H1 (cell line): ENCODE measurements around the gene SBDS.
"Not testable (repeated sequence)": the region's sequence is repeated elsewhere in the genome, so short reads cannot be mapped to it uniquely, and the experiment has no call there.

Experiments
- BRCA1 ChIP-seq: IDR thresholded peaks from 2 replicates; pipeline ENCODE4 v1.6.1; 2012; ENCODE audit warnings: low read depth, low read length, improper control_type of control experiment
- CBX5 ChIP-seq: fragments of 300-800, 300-1000 bp; sonication (generic); IDR thresholded peaks from 2 replicates; pipeline ENCODE4 v1.7.1; 2016; ENCODE audit warnings: antibody characterized with exemption, low read length, low read depth
- FOSL1 ChIP-seq: IDR thresholded peaks from 2 replicates; pipeline ENCODE4 v1.6.1; 2011; ENCODE audit warnings: mild to moderate bottlenecking, low read depth, low read length, moderate library complexity; ENCODE audit not compliant: insufficient read depth
- JUN ChIP-seq: IDR thresholded peaks from 2 replicates; pipeline ENCODE4 v1.6.1; 2011; ENCODE audit warnings: low read depth, mild to moderate bottlenecking, improper control_type of control experiment, low read length
- POLR2A ChIP-seq, 2 experiments: IDR thresholded peaks; 1 replicate in 1 of 2; 2 replicates in 1 of 2; pipeline ENCODE4 v1.6.1; 2011; ENCODE audit warnings: low read depth in 2 of 2, low read length in 2 of 2, mild to moderate bottlenecking in 2 of 2; ENCODE audit errors: control extremely low read depth in 1 of 2
- POLR2AphosphoS5 ChIP-seq: IDR thresholded peaks from 2 replicates; pipeline ENCODE4 v1.6.1; 2011; ENCODE audit warnings: low read depth, low read length
- TF ChIP-seq, protein P1 (sequence below), 3 experiments: IDR thresholded peaks; 1 replicate in 2 of 3; 2 replicates in 1 of 3; pipeline versions ENCODE4 v1.5.1 to v1.6.1; 2011; ENCODE audit warnings: low read length in 3 of 3, mild to moderate bottlenecking in 3 of 3, inconsistent platforms in 2 of 3, low read depth in 1 of 3, moderate library complexity in 1 of 3; ENCODE audit not compliant: insufficient read depth in 1 of 3; ENCODE audit errors: control extremely low read depth in 1 of 3

DNA sequence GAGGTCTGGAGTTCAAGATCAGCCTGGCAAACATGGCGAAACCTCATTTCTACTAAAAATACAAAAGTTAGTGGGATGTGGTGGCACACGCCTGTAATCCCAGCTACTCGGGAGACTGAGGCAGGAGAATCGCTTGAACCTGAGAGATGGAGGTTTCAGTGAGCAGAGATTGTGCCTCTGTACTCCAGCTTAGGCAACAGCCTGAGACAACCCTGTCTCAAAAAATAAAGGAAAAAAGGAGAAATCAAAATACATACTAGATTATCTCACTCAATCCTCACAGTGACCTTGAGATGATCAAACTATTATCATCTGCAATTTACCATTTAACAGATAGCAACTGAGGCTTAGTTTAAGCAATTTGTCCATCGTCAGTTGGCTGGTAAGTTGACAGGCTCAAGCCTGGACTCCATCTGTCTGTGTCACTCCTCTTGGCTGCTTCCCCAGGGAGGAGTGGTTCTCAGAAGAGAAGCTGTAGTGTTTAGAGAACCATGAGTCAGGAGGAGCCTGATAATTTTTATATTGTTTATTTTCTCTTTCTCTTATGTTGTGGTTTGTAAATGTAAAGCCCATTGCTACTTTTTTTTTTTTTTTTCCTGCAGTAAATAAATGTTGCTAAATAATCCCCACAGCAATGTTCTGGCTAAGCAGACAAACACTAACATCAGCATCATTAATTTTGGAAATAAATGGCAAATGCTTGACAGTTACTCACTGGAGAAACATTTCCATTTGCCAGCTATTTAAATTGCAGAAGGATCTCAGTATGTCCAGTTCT, 47.6 kb upstream of the SBDS start:
- TF ChIP-seq POLR2A (IDR thresholded peaks at IDR 0.05; ENCODE audit: control extremely low read depth in 1 of 2, low read depth in 2 of 2, low read length in 2 of 2); FOSL1; JUN; POLR2AphosphoS5; CBX5; BRCA1: not testable (repeated sequence)
- TF ChIP-seq, protein P1, sequence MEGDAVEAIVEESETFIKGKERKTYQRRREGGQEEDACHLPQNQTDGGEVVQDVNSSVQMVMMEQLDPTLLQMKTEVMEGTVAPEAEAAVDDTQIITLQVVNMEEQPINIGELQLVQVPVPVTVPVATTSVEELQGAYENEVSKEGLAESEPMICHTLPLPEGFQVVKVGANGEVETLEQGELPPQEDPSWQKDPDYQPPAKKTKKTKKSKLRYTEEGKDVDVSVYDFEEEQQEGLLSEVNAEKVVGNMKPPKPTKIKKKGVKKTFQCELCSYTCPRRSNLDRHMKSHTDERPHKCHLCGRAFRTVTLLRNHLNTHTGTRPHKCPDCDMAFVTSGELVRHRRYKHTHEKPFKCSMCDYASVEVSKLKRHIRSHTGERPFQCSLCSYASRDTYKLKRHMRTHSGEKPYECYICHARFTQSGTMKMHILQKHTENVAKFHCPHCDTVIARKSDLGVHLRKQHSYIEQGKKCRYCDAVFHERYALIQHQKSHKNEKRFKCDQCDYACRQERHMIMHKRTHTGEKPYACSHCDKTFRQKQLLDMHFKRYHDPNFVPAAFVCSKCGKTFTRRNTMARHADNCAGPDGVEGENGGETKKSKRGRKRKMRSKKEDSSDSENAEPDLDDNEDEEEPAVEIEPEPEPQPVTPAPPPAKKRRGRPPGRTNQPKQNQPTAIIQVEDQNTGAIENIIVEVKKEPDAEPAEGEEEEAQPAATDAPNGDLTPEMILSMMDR (IDR thresholded peaks at IDR 0.05; ENCODE audit: control extremely low read depth in 1 of 3, insufficient read depth in 1 of 3, low read depth in 1 of 3, low read length in 3 of 3): not testable (repeated sequence)
